Coronary artery (tissue), 2 donors: ENCODE data around the gene TMA16.

Experiments used
- DNase-seq: peaks from one replicate; pipeline ENCODE4 v3.0.0-alpha.2; 2017; ENCODE audit warnings: low spot score
- H3K27ac ChIP-seq, 2 donors: fragments of 200-600 bp; sonication (generic); one replicate each; pipeline ENCODE4 v1.5.1; 2016 to 2019
- H3K4me3 ChIP-seq: fragments of 200-600 bp; sonication (generic); 2 replicates; pipeline ENCODE4 v1.5.1; 2016; ENCODE audit warnings: mild to moderate bottlenecking, moderate library complexity
- TF ChIP-seq, protein P1 (sequence below): fragments of 200-600 bp; sonication (generic); IDR thresholded peaks from one replicate; pipeline ENCODE4 v1.5.1; 2019; ENCODE audit warnings: antibody characterized with exemption

Gene TMA16

DNA sequence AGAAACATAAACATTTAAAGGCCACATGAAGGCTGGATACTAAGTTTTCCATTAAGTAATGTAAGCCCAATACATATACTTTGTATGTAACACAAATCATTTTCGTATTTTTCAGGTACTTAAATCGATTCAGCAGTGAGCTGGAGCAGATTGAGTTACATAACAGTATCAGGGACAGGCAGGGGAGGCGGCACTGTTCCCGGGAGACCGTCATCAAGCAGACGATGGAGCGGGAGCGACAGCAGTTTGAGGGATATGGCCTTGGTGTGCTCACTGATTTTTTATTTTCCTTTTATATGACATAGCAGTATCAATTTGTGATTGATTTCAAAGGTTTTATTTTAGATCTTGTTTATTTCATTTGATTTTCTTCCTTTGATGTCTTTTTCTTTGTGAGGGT is 20.7 kb downstream of the TMA16 start:
- Histone ChIP-seq H3K4me3 (no peak overlapping the region), H3K27ac (no peak overlapping the region)
- TF ChIP-seq, protein P1, sequence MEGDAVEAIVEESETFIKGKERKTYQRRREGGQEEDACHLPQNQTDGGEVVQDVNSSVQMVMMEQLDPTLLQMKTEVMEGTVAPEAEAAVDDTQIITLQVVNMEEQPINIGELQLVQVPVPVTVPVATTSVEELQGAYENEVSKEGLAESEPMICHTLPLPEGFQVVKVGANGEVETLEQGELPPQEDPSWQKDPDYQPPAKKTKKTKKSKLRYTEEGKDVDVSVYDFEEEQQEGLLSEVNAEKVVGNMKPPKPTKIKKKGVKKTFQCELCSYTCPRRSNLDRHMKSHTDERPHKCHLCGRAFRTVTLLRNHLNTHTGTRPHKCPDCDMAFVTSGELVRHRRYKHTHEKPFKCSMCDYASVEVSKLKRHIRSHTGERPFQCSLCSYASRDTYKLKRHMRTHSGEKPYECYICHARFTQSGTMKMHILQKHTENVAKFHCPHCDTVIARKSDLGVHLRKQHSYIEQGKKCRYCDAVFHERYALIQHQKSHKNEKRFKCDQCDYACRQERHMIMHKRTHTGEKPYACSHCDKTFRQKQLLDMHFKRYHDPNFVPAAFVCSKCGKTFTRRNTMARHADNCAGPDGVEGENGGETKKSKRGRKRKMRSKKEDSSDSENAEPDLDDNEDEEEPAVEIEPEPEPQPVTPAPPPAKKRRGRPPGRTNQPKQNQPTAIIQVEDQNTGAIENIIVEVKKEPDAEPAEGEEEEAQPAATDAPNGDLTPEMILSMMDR: no peak
- DNase-seq: no peak

DNA sequence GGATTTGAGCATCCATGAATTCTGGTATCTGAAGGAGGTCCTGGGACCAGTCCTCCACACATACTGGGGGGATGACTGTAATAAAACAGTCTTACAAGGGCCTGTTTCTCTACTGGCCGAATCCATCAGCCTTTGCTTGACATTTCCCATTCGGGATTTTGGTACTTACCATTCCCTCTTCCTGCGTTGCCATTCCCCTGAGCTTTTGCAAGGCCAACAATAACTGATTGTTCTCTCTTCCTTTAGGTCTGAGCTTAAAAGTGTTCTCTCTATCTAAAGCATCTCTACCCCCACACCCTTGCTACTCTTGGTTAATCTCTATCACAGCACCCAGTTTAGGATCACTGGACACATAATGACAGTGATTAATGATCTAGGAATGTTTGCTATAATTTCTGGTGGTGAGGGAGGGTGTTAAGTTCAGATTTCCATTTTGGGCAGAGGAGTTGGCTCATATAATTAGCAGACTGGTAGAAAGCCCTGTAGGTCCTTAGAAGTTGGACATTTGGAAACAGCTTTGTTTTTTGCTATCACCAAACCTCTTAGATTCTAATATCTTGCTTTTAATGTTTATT is 29.4 kb downstream of the TMA16 start:
- DNase-seq: no peak
- TF ChIP-seq, protein P1: no peak
- H3K27ac ChIP-seq: no peak overlapping the region
- H3K4me3 ChIP-seq: no peak overlapping the region

DNA sequence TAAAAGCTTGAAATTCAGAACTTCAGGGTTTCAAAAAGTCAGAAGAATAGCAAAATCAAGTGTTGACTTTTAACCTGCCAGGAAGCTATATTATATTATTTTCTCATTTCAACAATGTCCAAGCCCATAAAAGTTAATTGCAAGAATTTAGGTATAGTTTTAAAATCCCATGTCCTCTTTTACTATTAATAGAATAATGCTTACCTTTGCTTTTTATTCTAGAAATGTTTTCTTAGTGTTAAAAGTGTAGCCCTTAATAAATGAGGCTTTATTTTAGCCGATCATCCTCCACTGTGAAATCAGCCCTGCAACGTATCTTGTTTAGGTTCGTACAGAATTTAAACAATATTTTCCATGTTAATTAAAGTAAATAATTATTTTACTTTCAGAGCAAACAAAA is 31.5 kb downstream of the TMA16 start:
- Histone ChIP-seq H3K27ac (no peak overlapping the region), H3K4me3 (no peak overlapping the region)
- TF ChIP-seq, protein P1: no peak
- no peak for DNase-seq

DNA sequence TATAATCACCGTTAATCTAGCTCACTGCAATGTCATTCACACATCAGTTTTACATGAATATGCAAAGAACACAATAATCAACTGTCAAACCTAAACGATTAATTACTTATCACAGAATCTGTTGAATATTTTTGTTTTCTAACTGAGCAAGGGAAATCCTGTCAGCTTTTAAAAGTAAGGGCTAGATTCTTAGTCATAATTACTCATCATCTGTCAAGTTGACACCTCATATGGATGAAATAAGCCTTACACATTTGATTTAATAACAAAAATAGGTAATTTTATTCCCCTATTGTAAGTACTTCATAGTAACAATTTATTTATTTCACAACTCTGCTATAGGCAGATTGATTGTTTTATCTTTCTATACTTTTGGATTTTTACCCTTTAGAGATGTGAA is 32.7 kb downstream of the TMA16 start:
- TF ChIP-seq, protein P1: no peak
- no peak overlapping the region for H3K27ac ChIP-seq
- no peak for DNase-seq

DNA sequence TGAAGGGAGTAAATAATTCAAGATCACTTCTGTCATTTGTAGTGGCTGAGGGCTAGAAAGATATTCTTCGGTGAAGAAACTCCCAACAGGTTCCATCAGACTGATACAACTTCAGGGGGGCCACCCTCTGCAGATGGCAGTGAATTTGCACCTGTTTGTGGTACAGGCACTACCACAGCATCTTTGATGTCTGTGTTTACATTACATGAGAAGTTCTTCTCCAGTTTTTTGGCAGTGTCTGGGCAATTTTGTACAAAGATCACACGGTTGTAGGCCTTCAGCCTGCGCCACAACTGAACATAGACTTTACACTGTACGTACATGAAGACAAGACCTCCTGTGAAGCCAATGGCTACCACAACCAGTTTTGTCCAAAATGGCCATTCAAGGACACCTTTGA is 34.2 kb downstream of the TMA16 start:
- H3K4me3 ChIP-seq: no peak overlapping the region
- DNase-seq: no peak
- no peak overlapping the region for H3K27ac ChIP-seq
- TF ChIP-seq, protein P1: no peak

More for the DNA sequence above, 32.7 kb downstream of the TMA16 start:
- no peak overlapping the region for H3K4me3 ChIP-seq

DNA sequence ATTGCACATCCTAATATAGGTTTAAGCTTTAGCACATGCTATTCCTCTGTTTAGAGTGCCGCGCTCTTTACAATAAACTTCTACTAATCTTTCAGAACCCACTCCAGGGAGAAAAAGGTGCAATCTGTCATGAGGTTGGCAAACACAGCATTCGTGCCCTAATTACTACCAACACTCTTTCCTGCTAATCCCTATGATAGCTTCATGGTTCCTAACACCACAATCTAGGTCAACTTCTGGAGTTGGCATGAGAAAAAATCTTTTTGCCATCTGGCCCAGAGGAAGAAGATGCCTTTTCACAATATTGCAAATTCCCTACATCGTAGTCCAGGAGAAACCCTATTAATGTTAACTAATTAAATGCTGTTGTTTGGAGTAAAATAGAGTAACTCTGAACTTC is 39.6 kb downstream of the TMA16 start:
- TF ChIP-seq, protein P1: no peak
- DNase-seq: no peak
- Histone ChIP-seq H3K4me3 (no peak overlapping the region), H3K27ac (no peak overlapping the region)

DNA sequence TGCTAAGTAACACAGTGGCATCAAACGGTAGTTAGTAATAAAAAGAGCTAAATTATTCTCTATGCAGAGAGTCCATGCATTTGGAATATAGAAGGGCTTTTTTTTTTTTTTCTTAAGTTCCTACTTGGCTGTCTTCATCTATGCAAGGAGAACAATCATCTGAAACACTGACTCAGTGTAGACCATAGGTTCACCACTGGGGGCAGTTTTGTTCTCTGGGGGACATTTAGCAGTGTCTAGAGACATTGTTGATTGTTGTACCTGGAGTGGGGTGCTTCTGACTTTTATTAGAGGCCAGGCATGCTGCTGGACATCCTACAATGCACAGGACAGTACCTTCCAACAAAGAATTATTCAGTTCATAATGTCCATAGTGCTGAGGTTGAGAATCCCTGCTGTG is 41.2 kb downstream of the TMA16 start:
- TF ChIP-seq, protein P1: no peak
- Histone ChIP-seq H3K27ac (no peak overlapping the region), H3K4me3 (no peak overlapping the region)
- no peak for DNase-seq
